ENCODE results near the gene MKNK1.
A peak's percentile ranks its signal among the peaks of the same experiment; 100 is the strongest.

MKNK1 gene

DNA sequence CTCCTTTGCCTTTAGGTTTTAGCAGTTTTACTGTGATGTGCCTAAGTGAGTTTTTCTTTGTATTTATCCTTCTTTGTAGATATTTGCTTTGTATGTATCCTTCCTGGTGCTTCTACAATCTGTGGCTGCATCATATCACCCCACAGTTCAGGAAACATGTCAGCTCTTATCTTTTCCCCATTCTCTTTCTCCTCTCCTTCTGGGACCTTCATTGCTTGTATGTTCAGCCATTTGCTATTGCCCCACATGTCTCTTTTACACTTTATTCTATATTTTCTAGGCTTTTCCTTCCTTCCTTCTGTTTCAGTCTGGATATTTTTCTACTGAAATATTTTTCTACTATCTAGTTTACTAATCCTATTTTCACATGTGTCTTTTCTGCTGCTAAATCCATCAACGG lies 67.5 kb downstream of the MKNK1 start:
- no peak for DNase-seq

DNA sequence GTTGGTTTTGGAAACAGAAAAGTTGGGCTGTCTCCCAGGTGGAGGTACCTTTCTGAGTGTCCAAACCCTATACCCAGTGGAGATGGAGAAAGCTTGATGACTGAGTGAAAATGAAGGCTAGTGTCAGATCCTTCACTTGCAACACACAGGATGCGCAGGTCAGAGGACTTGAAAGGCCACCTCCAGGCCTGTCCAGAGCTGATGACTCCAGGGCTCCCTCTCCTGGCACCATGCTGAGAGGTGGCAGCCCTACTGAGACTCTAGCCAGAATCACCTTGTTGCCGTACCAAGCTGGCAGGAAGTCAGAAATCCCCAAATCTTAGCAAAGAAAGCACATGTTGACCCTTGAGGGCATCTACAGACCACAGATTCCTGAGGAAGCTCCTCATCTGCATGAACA lies 69.0 kb downstream of the MKNK1 start:
- DNase-seq, result peak; percentile 50

DNA sequence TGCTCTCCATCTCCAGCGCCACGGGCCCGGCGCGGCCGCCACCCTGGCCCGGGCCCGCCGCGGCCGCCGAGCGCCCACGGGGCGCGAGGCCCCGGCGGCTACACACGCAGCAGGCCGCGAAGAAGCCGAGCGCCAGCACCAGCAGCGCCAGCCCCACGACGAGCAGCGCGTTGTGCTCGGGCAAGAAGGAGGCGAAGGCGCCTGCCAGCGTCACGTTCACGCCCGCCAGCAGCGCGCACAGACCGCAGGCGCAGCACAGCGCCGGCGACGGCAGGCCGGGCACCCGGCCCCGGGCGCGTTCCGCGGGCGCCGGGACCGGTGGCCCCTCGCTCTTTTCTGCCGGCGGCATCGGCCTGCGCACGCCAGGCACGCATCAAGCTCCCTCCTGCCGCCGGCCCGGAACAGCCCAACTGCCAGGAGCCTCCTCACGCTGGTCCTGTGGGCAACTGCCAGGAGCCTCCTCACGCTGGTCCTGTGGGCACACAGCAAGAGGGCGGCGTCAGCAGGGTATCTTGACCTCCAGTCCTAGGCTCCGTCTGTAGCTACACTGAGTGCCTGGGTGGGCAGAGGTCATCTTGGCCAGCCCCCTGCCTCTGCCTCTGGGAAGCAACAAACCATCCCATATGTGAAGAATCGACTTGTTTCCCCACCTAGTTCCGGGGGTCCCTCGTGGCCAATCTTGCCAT lies 70.7 kb downstream of the MKNK1 start:
- DNase-seq, result peak; percentile 47

DNA sequence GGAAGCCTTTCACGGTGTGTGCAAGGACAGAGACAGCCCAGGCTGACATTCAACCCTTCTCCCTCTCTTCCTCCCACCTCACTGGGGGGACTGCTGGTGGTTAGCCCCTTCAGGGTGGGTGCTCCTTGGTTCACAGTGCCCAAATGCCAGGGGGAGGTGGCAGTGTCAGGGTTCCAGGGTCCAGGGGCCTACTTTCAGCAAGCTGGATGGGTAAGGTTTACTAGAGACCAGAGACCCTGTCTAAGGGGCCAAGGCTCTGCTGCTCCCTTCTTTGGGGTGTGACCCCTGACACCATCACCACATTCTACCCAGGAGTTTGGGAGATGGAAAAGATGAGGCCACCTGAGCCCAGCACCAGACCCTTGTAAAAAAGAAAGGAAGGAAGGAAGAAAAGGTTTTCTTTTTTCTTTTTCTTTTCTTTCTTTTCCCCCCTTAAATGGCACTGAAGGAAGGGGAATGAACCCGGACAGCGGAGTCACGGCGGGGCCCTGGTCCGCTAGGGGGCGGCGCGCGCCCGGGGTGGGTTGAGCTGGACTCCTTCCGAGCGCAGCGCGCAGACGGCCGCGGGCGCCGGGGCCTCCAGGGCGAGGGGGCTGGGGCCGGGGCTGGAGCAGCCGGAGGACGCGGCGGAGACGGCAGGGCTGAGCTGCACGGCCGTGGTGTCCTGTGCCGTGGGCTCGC lies 71.4 kb downstream of the MKNK1 start:
- DNase-seq, result peak; percentile 74

DNA sequence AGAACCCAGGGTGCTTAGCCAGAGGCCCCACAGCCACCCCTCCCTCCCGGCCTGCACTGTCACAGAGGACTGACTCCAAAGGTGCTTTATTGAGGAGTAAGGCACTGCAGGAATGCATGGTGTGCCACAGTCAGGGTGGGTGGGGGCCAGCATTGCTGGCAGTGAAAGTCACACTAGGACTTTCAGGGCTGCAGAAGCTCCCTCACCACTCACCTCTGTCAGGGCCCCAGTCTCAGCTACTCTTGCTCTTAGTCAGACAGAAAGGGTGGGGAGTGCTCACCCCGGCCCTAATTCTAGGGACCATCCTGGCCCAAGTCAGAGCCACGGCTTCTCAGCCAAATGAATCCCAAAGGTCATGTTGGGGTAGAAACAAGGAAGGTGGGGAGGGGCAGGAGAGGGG lies 72.0 kb downstream of the MKNK1 start:
- DNase-seq, result peak; percentile 76

DNA sequence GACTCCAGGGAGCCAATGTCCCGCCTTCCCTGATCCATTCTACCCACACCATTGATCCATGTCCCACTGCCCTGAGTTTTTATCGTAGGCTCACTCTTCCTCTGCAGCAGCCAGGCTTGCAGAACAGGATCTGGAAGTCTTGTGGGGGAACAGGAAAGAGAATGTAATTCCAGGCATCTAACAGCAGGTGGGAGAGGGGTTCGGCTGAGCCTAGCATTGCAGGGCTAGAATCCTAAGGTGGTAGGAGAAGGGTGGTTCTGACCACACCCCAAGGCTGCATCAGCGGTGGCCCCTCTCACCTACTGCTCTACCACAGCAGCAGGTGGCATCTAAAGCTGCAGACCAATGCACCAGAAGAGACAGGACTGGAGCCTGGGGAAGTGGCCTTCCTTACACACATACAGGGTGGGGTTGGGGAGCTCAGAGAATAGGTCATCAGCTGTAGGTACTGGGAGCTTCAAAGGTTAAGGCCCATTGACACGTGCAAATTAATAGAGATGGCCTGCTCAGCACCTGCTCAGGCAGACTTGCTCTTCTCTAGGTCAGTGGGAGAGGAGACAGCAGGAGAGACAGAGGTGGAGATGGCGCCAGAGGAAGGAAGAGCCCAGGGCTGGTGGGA lies 73.2 kb downstream of the MKNK1 start:
- DNase-seq, result no peak

DNA sequence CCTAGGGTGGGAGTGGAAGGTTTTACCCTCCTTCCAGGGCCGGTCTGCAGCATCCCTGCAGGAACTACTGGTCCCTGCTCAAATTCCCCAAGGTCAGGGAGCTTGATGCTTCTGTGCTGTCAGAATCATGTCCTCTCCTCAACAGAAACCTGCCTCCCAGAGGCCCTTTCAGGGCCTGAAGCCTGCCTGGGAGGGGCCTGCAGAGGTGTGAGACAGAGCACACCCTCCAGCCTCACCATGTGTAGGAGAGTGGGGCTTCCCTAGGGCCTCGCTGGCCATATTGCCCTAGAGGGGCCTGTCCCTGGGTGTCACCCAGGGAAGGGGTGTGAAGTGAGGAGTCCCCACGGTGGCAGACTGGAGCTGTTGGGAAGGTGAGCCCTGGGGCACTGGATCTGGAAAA lies 73.8 kb downstream of the MKNK1 start:
- DNase-seq, result no peak

DNA sequence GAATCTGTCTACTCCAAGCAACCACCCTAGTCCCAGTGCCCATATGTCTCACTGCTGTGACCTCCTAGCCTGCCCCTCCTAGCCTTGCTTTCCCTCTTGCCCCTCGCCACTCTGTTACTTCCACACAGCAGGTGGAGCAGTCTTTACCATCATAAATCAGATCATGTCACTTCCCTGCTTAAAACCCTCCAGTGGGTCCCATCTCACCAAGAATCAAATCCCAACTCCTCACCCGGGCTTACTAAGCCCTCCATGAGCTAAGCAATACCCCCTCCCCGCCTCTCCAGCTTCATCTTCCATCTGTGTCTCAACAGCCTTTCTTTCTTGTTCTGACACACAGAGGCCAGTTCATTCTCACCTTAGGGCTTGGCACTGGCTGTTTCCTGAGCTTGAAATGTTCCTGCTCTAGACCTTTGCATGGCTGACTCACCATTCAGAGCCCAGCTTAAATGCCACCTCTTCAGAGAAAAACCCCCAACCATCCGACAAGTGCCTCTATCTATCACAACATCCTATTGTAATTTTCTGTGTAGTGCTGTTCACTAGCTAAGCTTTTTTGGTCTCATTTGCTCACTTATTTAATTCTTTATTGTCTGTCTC lies 74.9 kb downstream of the MKNK1 start:
- DNase-seq, result peak; percentile 76

DNA sequence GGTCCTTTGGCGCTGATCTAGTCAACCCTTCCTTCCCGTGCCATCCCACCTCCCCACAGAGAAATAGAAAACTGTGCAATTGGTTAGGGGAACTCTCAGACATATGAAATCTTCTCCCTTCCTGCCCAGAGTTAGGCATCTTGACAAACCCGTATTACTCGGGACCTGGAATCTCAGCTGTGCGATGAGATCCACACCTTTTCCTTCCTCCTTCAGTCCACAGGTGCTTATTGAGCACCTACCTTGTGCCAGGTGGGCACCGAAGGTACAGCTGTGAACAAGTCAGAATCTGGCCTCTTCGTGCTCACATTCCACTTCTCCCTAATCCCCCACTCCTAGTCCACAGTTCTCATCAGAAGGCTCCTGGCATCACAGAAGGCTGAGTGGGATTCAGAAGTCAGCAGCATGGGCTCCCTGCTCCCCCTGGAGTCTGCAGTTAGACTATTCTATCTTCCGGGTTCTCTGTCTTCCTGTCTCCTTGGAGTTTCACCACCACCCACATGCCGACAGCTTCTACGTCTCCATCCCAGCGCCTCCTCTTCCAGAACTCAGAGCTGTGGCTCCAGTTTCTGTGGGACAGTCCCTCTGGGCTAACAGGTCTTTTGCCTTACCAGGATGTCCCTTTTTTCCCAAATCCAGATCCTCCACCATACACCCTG lies 75.6 kb downstream of the MKNK1 start:
- no peak for DNase-seq

DNA sequence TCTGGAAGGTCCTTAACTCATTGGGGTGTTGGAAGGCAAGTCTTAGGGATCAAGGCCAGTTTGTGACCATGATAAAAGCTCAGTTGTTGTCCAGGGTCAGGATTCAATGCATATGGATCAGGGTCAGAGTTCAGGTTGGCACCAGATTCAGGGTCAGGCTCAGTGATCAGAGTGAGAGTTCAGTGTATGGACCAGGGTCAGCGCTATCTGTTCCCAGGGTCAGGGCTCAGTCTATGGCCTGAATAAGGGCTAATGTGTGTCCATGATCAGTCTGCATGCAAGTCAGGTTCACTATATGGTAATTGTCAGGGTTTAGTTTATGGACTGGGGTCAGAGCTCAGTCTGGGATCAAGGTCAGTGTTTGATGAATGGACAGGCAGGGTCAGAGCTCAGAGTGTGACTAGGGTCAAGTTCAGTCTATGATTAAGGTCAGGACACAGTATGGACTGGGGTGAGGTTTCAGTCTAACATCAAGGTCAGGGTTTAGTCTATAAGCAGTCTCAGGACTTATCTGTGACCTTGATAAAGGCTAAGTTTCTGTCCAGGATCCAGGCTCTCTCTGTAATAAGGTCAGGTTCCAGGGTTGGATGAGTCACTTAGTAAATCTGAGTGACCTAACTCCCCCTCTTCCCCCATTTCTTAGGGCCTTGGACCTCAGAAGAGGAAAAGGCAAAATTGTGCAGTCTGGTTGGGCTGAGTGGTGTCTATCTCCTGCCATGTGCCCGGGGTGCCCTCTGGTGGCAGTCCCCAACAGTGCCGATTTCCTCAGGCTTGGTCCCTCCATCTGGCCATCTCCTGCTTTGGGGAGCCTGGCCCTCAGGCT lies 76.4 kb downstream of the MKNK1 start:
- peak; percentile 86 for DNase-seq

DNA sequence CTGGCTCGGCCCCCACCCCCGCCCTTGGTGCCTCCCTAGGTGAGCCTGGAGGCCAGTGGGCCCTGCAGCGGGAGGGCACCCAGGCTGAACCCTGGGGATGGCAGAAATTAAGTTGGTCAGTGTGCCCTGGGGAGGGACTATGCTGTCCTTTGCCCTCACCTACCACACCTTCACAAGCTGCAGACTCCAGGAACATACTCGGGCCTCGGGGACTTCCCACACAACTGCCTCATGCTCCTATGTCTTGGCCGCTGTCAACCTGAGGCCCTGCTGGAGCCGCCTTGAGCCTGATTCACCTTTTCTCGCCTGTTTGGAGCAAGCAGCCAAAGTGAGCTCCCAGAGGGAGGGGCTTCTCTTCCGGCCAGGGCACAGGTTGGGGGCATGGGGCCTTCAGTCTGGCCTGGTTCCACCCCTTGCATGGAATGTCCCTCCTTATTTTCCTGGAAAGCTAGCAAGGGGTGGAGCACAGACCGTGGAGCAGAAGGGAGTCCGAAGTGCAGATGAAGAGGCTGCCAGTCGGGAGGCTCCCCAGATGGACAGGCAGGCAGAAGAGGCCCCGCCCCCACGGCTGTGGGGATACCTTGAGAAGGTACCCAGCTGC lies 77.3 kb downstream of the MKNK1 start:
- no peak for DNase-seq

DNA sequence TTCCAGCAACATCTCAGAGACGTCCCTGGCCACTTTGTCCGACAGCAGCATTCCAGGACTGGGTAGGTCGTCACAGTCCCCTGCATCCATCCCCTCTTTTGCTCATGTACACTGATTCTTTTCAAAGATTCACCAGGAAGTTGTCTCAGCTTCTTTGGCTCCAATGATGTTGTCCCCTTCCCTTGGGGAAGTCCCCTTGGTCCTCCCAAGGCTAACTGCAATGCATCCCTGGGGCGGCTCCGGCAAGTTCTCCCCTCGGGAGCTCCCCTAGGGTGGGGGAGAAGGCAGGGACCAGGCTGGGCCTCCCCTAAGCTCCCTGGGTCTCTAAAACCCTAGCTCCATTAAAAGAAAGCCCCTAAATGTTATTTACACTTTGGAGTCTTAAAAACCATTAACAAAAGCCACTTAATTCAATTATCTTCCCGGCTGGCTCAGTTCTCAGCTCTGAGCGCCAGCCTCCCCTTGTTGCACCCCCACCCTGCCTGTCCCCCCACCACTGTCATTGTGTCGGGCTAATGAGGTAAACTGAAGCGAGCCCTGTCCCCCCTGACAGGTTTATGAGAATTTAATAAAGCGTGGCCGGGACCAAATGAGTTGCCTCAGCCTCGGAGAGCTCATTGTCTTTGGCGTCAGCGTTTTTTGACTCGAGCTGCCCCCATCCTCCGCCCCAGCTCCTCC lies 77.9 kb downstream of the MKNK1 start:
- DNase-seq, result no peak

DNA sequence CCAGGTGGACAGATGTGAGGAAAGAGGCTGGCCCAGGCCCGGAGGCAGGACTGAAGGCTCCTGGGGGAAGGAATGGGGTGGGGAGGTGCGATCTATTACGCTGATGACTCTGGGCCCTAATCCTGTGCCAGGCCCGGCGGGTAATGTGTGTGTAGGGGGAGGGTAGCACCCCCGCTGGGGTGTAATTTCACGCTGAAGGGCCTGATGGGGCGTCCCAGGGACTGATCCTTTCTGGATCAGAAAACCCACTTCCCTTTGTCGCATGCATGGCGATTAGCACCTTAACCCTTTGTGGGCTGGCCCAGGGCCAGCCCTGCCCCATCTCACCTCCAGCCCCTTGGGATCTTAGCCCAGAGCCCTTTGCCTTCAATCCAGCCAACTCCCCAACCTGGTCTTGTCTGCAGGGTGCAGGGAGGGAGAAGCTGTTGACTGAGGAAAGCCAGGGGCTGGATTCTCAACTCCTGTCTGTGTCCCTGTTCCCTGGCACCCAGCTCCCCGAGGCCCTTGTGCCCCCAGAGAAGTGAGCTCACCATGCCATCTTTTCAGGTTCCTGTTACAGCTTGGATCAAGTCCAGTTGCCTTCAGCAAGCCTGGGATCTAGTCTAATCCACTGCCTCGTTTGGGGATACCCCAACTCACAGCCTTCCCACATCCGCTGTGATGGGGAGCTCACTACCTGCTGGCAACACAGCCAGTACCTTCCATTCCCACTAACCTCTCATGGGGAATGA lies 78.7 kb downstream of the MKNK1 start:
- DNase-seq, result no peak

DNA sequence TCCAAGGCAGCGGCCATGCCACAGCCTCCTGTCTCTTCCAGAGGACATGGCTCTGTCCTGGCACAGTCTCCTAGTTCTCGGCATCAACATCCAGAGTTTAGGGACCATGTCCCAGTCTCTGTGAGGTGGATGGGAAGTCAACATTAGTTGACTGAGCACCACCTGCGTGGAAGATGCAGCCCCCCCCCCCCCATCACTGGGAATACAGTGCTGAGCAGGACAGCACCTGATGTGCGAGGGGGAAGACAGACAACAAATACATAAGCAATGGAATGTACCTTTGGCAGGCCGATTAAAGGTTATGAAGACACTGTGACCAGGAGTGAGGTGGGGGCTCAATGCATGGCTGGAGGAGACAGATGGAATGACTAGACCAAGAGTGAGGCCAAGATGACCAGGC lies 79.2 kb downstream of the MKNK1 start:
- no peak for DNase-seq

DNA sequence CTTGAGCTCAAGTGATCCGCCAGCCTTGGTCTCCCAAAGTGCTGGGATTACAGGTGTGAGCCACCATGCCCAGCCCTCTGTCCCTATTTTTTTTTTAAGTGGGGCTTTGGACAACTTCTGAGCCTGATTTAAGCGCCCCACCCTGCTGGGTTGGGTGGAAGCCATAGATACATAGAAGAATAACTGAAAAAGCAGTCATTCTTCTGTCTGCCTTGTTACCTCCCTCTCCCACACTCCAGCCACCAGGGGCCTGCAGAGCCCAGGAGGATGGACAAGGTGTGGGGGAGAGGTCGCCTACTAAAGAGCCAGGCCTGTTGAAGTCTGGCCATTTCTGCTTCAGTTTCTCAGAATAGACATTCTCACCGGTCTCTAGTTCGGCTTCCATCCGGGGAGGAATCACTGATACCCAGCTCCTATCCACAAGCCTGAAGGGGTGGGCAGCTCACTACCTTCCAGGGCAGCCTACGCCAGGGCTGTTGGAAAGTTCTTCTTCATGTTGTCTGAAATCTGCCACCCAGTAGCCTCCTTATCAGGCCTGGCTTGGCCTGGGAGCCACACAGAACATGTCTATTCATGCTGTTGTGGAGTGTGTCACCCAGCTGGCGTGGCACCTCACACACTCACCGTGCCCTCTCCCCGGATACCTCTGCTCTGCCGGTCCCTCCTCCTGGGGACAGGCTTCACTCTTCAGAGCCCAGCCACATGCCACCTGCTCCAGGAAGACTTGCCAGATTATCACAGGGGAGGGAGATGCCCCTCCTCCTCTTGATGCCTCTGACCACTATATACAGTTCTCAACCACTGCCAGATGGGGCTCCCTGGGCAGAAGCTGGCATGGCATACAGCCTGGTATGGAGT lies 80.3 kb downstream of the MKNK1 start:
- no peak for DNase-seq

DNA sequence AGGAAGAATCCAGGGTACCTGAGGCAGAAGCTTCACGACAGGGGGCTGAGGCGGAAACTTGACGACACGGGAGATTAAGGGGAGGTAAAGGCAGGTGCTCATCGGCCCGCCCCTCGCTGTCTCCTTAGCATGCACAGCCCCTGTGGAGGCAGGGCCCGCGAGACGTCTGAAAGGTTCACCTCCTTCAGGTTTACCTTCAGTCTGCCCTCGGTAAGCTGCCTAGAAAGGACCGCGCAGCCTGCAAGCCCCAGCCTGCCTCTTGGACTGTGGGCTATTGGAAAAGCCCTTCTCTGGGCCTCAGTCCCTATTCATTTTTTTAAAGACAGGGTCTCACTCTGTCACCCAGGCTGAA lies 81.1 kb downstream of the MKNK1 start:
- no peak for DNase-seq

DNA sequence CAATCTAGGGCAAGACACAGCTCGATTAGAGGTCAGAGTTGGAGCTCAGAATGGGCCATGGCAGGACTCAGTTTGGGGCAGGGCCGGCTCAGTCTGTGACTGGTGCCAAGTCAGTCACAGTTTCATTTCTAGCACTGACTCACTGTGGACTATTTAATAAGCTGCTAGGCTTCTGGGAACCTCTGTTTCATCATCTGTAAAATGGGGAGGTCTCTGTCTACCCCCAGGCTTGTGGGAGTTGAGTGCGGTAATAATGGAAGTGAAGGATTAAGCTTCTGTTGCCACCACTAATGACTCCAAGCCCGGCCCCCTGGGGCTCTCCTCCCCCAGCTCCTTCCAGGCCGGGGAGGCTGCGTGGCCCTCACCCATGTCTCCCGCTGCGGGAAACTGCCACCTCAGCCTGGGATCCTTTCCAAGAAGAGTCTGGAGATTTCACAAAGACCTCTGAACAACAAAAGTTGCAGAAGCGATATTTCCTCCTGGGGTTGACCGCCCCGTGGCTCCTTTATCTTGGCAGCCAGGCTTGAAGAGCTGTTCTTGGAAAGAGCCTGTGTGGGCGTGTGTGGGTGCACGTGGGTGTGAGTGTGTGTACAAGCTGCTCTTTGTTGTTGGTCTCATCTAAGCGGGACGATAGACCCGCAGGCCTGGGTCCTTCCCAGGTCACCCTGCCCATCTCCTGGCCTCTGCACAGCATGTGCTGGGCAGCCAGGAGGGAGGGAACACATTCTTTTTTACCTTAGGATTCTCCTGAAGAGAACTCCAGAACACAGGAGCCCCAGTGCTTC lies 81.7 kb downstream of the MKNK1 start:
- DNase-seq, result peak; percentile 89

DNA sequence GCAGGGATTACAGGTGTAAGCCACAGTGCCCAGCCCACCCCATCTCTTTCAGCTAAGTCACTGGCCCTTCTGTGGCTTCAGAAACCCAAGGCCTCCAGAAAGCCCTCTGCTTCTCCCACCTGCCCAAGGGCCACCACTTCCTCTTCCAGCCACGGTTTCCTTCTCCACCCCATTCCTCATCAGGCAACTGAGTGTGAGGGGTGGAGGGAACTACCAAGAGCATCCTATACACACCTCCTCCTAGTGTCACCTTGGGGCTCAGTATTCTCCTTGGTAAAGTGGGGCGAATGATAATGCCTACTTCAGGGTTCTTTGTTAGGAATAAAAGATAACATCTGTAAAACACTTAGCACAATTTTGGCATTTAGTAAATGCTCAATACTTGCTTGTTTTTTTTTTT lies 82.7 kb downstream of the MKNK1 start:
- DNase-seq, result no peak
